ENCODE data around the gene MSH5.

The MSH5 gene

DNA sequence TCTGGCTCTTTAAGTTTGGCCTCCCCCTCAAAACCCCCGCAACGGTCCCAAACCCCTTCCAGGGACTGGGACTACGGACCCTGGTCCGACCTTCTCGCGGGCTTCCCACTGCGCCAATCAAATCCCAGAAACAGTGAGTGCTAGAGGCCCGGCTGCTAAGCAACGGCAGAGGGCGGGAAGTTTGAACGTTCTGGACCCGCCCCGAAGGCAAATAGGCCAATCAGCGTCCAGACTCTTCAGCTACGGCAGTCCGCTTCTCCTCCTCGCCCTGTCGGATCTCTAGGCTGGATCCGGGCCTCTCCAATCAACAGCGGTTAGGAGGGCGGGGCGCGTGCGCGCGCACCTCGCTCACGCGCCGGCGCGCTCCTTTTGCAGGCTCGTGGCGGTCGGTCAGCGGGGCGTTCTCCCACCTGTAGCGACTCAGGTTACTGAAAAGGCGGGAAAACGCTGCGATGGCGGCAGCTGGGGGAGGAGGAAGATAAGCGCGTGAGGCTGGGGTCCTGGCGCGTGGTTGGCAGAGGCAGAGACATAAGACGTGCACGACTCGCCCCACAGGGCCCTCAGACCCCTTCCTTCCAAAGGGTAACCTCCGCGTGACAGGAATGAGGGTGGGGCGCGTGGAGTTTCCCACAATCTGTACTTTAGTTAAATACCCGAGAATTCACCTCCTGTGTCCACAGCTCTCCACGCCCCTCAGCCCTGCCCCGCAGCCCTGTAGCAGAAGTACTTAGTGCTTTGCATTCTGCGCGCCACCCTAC, at the start of gene MSH5:
Gene MSH5, plus strand, starts transcription at position 367 of the 758 bp plus-strand sequence. CDS start 462 bp downstream, outside the sequence.
- Histone ChIP-seq H3K27ac (ENCODE audit: low read depth, low read length) (peak within 1 kb of the TSS; percentile 49), H3K27me3 (ENCODE audit: control insufficient read depth in 5 of 5, insufficient read depth in 4 of 5, low read length in 5 of 5) (no peaks in the 10 kb centered on the region), H3K9me3 (ENCODE audit: control insufficient read depth in 5 of 5, low read length in 5 of 5) (no peaks in the 10 kb centered on the region), H3K36me3 (ENCODE audit: control insufficient read depth in 5 of 5, insufficient read depth in 5 of 5, low read length in 5 of 5) (no peaks in the 10 kb centered on the region), H3K4me3 (ENCODE audit: low read depth in 1 of 5, low read length in 5 of 5) (peak within 1 kb of the TSS; percentile 80 to 94 (median 85)), H3K4me1 (ENCODE audit: control insufficient read depth in 5 of 5, insufficient read depth in 5 of 5, low read length in 5 of 5) (peaks cover 4 to 68% (median 49%) of the 10 kb centered on the region in 5 donors), H3K9ac (ENCODE audit: low read length in 5 of 5) (peak within 1 kb of the TSS; percentile 68 to 86 (median 76))

DNA sequence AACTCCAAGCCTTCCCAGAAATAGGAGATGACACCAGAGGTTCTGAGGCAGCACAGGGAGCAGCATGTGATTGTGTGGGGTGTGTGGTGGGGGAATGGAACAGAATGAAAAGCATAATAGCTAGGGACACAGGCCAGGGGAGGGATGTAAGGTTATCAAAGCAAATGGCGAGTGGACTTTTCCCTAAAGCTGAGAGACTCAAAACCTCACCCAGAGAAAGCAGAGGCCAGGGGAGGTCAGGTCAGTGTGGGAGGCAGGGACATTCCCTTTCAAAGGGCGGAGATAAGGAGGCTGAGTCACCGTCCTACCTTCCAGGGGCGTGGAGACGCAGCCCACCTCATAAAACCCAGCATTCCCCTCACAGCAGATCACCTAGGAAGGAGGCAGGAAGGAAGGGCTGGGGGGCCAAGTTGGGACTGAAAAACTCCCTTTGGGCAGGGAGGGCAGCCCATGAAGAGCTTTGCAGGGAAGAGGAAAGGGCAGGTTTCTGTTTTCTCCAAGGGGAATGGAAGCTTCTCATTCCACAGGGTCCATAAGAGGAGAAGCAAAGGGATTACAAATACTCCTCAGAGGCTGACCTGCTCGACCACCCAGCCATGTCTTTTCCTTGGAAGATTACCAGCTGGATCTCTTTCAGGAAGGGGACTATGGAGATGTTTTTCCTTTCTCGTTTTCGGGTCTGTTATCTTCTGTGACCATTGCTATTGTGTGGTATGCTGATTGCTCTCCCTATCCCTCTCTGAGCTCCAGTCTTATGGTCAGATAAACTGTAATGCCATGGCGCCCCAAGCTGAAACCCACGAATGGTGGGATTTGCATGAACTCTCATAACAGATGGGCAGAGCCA, 49.4 kb upstream of the MSH5 start:
- Histone ChIP-seq H3K27ac (ENCODE audit: low read depth, low read length) (no peak overlapping the region), H3K4me1 (ENCODE audit: control insufficient read depth in 5 of 5, insufficient read depth in 5 of 5, low read length in 5 of 5) (no peaks in the 10 kb centered on the region), H3K9me3 (ENCODE audit: control insufficient read depth in 5 of 5, low read length in 5 of 5) (no peaks in the 10 kb centered on the region), H3K4me3 (ENCODE audit: low read depth in 1 of 5, low read length in 5 of 5) (no peak overlapping the region), H3K9ac (ENCODE audit: low read length in 5 of 5) (no peak overlapping the region), H3K27me3 (ENCODE audit: control insufficient read depth in 5 of 5, insufficient read depth in 4 of 5, low read length in 5 of 5) (no peaks in the 10 kb centered on the region), H3K36me3 (ENCODE audit: control insufficient read depth in 5 of 5, insufficient read depth in 5 of 5, low read length in 5 of 5) (peaks cover 3 to 97% (median 87%) of the 10 kb centered on the region in 5 donors)

DNA sequence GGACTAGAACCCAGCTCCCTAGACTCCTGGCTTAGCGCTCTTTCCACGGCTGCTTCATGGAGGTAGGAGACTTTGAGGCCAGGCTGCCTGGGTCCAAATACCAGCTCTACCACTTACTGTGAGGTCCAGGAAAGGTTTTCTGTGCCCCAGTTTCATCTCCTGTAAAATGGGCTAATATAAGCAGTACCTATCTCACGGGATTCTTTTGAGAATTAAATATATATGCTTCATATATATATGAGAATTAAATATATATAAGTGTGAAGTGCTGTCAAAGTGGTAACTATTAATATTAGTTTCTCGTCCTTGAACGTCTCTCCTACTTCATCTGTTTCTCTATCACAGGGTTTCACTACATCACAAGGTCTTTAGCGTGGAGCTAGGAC, 48.7 kb upstream of the MSH5 start:
- Histone ChIP-seq H3K36me3 (ENCODE audit: control insufficient read depth in 5 of 5, insufficient read depth in 5 of 5, low read length in 5 of 5) (peaks cover 3 to 96% (median 84%) of the 10 kb centered on the region in 5 donors), H3K9ac (ENCODE audit: low read length in 5 of 5) (no peak overlapping the region), H3K9me3 (ENCODE audit: control insufficient read depth in 5 of 5, low read length in 5 of 5) (no peaks in the 10 kb centered on the region), H3K27ac (ENCODE audit: low read depth, low read length) (no peak overlapping the region), H3K27me3 (ENCODE audit: control insufficient read depth in 5 of 5, insufficient read depth in 4 of 5, low read length in 5 of 5) (no peaks in the 10 kb centered on the region), H3K4me3 (ENCODE audit: low read depth in 1 of 5, low read length in 5 of 5) (no peak overlapping the region), H3K4me1 (ENCODE audit: control insufficient read depth in 5 of 5, insufficient read depth in 5 of 5, low read length in 5 of 5) (no peaks in the 10 kb centered on the region)

DNA sequence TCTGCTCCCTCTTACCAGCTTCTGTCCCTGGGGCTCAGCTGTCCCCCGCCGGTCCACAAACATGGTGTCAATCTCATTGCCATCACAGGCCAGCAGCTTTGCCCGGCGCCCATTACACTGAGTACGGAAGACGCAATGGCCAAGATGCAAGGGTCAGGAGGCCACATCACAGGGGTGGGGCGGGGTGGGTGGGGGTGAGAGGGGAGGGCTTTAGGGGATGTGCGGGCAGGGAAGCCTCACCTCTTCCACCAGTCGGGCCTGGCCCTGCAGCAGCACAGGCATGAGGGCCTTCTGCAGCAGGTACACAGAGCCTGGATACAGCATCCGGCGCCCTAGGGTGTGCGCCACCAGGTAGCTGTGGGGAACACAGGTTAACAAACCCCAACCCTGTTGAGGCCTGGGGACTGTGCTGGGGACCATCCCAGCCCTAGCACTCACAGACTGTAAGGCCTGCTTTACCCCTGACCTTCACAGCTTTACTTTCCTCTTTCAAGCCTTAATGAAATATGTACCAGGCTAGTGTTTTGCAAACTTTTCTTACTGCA, 48.2 kb upstream of the MSH5 start:
- H3K9ac ChIP-seq (ENCODE audit: low read length in 5 of 5) = no peak overlapping the region
- H3K4me3 ChIP-seq (ENCODE audit: low read depth in 1 of 5, low read length in 5 of 5) = no peak overlapping the region
- peaks cover 0 to 1% (median 0%) of the 10 kb centered on the region in 5 donors for H3K4me1 ChIP-seq (ENCODE audit: control insufficient read depth in 5 of 5, insufficient read depth in 5 of 5, low read length in 5 of 5)
- H3K27ac ChIP-seq (ENCODE audit: low read depth, low read length) = no peak overlapping the region
- H3K9me3 ChIP-seq (ENCODE audit: control insufficient read depth in 5 of 5, low read length in 5 of 5) = no peaks in the 10 kb centered on the region
- H3K36me3 ChIP-seq (ENCODE audit: control insufficient read depth in 5 of 5, insufficient read depth in 5 of 5, low read length in 5 of 5) = peaks cover 3 to 96% (median 81%) of the 10 kb centered on the region in 5 donors
- no peaks in the 10 kb centered on the region for H3K27me3 ChIP-seq (ENCODE audit: control insufficient read depth in 5 of 5, insufficient read depth in 4 of 5, low read length in 5 of 5)

DNA sequence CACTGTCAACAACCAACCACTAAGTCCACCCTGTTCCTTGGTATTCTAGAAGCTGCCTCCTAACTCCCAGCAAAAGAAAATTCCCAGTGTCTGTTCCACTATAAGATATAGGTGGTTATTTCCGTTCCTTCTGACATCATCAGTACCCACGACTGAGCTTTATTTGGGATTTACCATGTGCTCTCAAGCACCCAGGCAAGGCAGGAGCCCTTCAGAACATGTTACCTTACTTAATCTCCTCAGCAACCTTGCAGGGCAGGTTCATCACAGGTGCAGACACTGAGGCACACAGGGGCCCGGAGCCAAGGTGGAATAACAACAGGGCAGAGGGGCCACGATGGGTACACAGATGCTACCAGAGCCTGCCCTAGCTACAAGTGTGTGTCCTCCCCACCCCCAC, 47.5 kb upstream of the MSH5 start:
- H3K9ac ChIP-seq (ENCODE audit: low read length in 5 of 5) = no peak overlapping the region
- no peaks in the 10 kb centered on the region for H3K9me3 ChIP-seq (ENCODE audit: control insufficient read depth in 5 of 5, low read length in 5 of 5)
- H3K4me1 ChIP-seq (ENCODE audit: control insufficient read depth in 5 of 5, insufficient read depth in 5 of 5, low read length in 5 of 5) = peaks cover 0 to 3% (median 0%) of the 10 kb centered on the region in 5 donors
- peaks cover 3 to 96% (median 78%) of the 10 kb centered on the region in 5 donors for H3K36me3 ChIP-seq (ENCODE audit: control insufficient read depth in 5 of 5, insufficient read depth in 5 of 5, low read length in 5 of 5)
- no peak overlapping the region for H3K27ac ChIP-seq (ENCODE audit: low read depth, low read length)
- no peaks in the 10 kb centered on the region for H3K27me3 ChIP-seq (ENCODE audit: control insufficient read depth in 5 of 5, insufficient read depth in 4 of 5, low read length in 5 of 5)
- H3K4me3 ChIP-seq (ENCODE audit: low read depth in 1 of 5, low read length in 5 of 5) = no peak overlapping the region

DNA sequence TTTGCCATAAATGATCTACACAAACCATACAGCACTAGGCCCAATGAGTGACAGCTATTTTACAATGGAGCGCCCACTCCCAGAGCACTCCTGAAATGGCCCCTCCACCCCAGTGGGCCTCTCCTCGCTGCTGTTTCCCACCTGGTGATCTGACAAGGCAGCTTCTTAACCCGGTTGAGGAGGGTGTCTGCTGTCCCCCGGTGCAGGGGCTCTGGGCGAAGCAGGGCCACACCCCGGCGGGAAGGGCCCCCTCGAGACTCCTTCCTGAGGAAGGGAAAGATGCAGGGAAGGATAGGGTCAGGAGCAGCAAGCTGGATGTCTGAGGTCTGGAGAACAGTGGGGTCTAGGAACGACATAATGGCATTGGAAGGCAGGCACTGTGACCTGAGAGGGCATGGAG, 46.9 kb upstream of the MSH5 start:
- Histone ChIP-seq H3K27ac (ENCODE audit: low read depth, low read length) (no peak overlapping the region), H3K36me3 (ENCODE audit: control insufficient read depth in 5 of 5, insufficient read depth in 5 of 5, low read length in 5 of 5) (peaks cover 4 to 95% (median 78%) of the 10 kb centered on the region in 5 donors), H3K4me1 (ENCODE audit: control insufficient read depth in 5 of 5, insufficient read depth in 5 of 5, low read length in 5 of 5) (peaks cover 0 to 7% (median 0%) of the 10 kb centered on the region in 5 donors), H3K9me3 (ENCODE audit: control insufficient read depth in 5 of 5, low read length in 5 of 5) (no peaks in the 10 kb centered on the region), H3K27me3 (ENCODE audit: control insufficient read depth in 5 of 5, insufficient read depth in 4 of 5, low read length in 5 of 5) (no peaks in the 10 kb centered on the region), H3K4me3 (ENCODE audit: low read depth in 1 of 5, low read length in 5 of 5) (no peak overlapping the region), H3K9ac (ENCODE audit: low read length in 5 of 5) (no peak overlapping the region)

GRCh38 chr6:31693535-31693934, 46.3 kb upstream of the MSH5 start:
- Histone ChIP-seq H3K4me1 (ENCODE audit: control insufficient read depth in 5 of 5, insufficient read depth in 5 of 5, low read length in 5 of 5) (peaks cover 0 to 7% (median 0%) of the 10 kb centered on the region in 5 donors), H3K27me3 (ENCODE audit: control insufficient read depth in 5 of 5, insufficient read depth in 4 of 5, low read length in 5 of 5) (no peaks in the 10 kb centered on the region), H3K9me3 (ENCODE audit: control insufficient read depth in 5 of 5, low read length in 5 of 5) (no peaks in the 10 kb centered on the region), H3K27ac (ENCODE audit: low read depth, low read length) (no peak overlapping the region), H3K4me3 (ENCODE audit: low read depth in 1 of 5, low read length in 5 of 5) (no peak overlapping the region), H3K36me3 (ENCODE audit: control insufficient read depth in 5 of 5, insufficient read depth in 5 of 5, low read length in 5 of 5) (peaks cover 5 to 89% (median 71%) of the 10 kb centered on the region in 5 donors), H3K9ac (ENCODE audit: low read length in 5 of 5) (no peak overlapping the region)

DNA sequence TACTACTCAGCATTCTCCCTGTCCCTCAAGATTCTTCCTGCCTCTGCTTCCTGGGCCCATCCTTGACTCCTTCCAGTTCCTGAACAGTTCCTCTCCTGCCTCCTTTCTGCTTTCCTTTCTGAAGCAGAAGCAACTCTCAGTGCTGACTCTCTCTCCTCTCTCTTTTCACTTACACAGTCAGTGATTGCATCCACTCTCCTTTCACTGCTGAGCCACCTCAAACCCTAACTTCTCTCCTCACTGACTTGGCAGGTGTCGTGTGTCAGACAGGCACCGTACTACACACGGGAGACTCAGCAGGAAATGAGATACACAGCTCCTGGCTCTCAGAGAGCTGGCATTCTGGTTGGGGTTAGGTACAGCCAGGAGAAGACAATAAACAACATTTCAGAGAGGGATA, 42.2 kb upstream of the MSH5 start:
- no peak overlapping the region for H3K4me3 ChIP-seq (ENCODE audit: low read depth in 1 of 5, low read length in 5 of 5)
- H3K4me1 ChIP-seq (ENCODE audit: control insufficient read depth in 5 of 5, insufficient read depth in 5 of 5, low read length in 5 of 5) = peaks cover 6 to 26% (median 19%) of the 10 kb centered on the region in 5 donors
- peaks cover 2 to 69% (median 47%) of the 10 kb centered on the region in 5 donors for H3K36me3 ChIP-seq (ENCODE audit: control insufficient read depth in 5 of 5, insufficient read depth in 5 of 5, low read length in 5 of 5)
- H3K9me3 ChIP-seq (ENCODE audit: control insufficient read depth in 5 of 5, low read length in 5 of 5) = no peaks in the 10 kb centered on the region
- peak overlapping the region in 1 of 5 donors; percentile 10 for H3K9ac ChIP-seq (ENCODE audit: low read length in 5 of 5)
- no peaks in the 10 kb centered on the region for H3K27me3 ChIP-seq (ENCODE audit: control insufficient read depth in 5 of 5, insufficient read depth in 4 of 5, low read length in 5 of 5)
- no peak overlapping the region for H3K27ac ChIP-seq (ENCODE audit: low read depth, low read length)

DNA sequence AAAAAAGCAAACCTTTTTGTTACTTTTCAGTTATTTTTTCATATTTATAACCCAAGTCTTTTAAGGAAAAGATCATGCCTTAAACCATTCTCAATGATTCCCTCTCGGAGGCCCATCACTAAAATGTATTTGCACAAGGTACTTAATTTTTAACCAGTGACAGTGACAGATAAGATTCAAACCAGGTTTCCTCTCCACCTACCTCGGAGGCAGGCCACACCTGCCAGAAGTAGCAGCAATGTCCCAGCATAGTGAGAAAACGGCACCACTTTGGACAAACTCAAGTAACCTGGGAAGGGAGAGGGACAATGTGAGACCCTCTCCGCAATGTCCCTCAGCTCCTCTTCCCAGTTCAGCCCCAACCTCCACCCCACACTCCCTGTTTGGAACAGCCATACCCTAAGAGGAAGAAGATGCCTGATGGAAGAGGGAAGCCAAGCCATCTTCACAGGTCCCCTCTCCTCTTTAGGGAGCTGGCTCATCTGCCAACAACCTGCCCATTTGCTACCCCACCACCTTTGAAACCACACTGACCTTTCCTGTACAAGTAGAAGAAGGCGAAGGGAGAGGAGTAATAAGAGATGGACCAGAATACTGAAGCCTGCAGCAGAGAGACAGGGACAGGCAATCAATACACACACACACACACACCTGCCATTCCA, 38.9 kb upstream of the MSH5 start:
- H3K9ac ChIP-seq (ENCODE audit: low read length in 5 of 5) = peak overlapping the region in 2 of 5 donors; percentile 9 to 30
- H3K36me3 ChIP-seq (ENCODE audit: control insufficient read depth in 5 of 5, insufficient read depth in 5 of 5, low read length in 5 of 5) = peaks cover 2 to 38% (median 22%) of the 10 kb centered on the region in 5 donors
- H3K27ac ChIP-seq (ENCODE audit: low read depth, low read length) = no peak overlapping the region
- H3K4me1 ChIP-seq (ENCODE audit: control insufficient read depth in 5 of 5, insufficient read depth in 5 of 5, low read length in 5 of 5) = peaks cover 6 to 38% (median 24%) of the 10 kb centered on the region in 5 donors
- no peaks in the 10 kb centered on the region for H3K27me3 ChIP-seq (ENCODE audit: control insufficient read depth in 5 of 5, insufficient read depth in 4 of 5, low read length in 5 of 5)
- H3K9me3 ChIP-seq (ENCODE audit: control insufficient read depth in 5 of 5, low read length in 5 of 5) = no peaks in the 10 kb centered on the region
- H3K4me3 ChIP-seq (ENCODE audit: low read depth in 1 of 5, low read length in 5 of 5) = no peak overlapping the region
